WERI-Rb-1 (cell line): ENCODE measurements around the gene USP50.
"Not testable (repeated sequence)": the region's sequence is repeated elsewhere in the genome, so short reads cannot be mapped to it uniquely, and the experiment has no call there.

ENCODE experiments used
- DNase-seq: peaks from one replicate; pipeline ENCODE4 v3.0.0-alpha.2; 2020
- H3K27ac ChIP-seq: fragments of 250-450 bp; sonication (Bioruptor Pico); 2 replicates; pipeline ENCODE4 v1.5.1; 2020; ENCODE audit warnings: mild to moderate bottlenecking, moderate library complexity
- H3K27me3 ChIP-seq: fragments of 250-450 bp; sonication (Bioruptor Pico); 2 replicates; pipeline ENCODE4 v1.5.1; 2021; ENCODE audit warnings: mild to moderate bottlenecking, low read depth, moderate library complexity; ENCODE audit not compliant: insufficient read depth, severe bottlenecking
- H3K36me3 ChIP-seq: fragments of 250-450 bp; sonication (Bioruptor Pico); 2 replicates; pipeline ENCODE4 v1.5.1; 2020; ENCODE audit warnings: mild to moderate bottlenecking, moderate library complexity
- H3K4me3 ChIP-seq: 2 replicates; pipeline ENCODE4 v1.5.1; 2011; ENCODE audit warnings: low read depth, mild to moderate bottlenecking, control low read depth, low read length
- H3K9me3 ChIP-seq: fragments of 250-450 bp; sonication (Bioruptor Pico); 2 replicates; pipeline ENCODE4 v1.5.1; 2021; ENCODE audit warnings: mild to moderate bottlenecking, moderate library complexity; ENCODE audit not compliant: severe bottlenecking
- CTCF ChIP-seq: IDR thresholded peaks from 2 replicates; pipeline ENCODE4 v1.5.1; 2011; ENCODE audit warnings: low read depth, mild to moderate bottlenecking, control low read depth, inconsistent platforms, low read length

USP50 gene

GRCh38 chr15:50523851-50524251 is 22.6 kb downstream of the USP50 start:
- no peak for TF ChIP-seq CTCF
- no peak for DNase-seq
- Histone ChIP-seq H3K4me3 (no peak overlapping the region), H3K27me3 (no peaks in the 10 kb centered on the region), H3K36me3 (no peaks in the 10 kb centered on the region), H3K27ac (no peak overlapping the region), H3K9me3 (no peaks in the 10 kb centered on the region)

GRCh38 chr15:50519740-50520425 is 26.6 kb downstream of the USP50 start:
- no peak for DNase-seq
- H3K4me3 ChIP-seq = no peak overlapping the region
- H3K27me3 ChIP-seq = no peaks in the 10 kb centered on the region
- no peak overlapping the region for H3K27ac ChIP-seq
- H3K36me3 ChIP-seq = no peaks in the 10 kb centered on the region
- no peak for TF ChIP-seq CTCF
- no peaks in the 10 kb centered on the region for H3K9me3 ChIP-seq

GRCh38 chr15:50513001-50513400 is 33.5 kb downstream of the USP50 start:
- no peak for DNase-seq
- Histone ChIP-seq H3K36me3 (no peaks in the 10 kb centered on the region), H3K27me3 (no peaks in the 10 kb centered on the region), H3K9me3 (no peaks in the 10 kb centered on the region), H3K4me3 (no peak overlapping the region), H3K27ac (no peak overlapping the region)
- TF ChIP-seq CTCF = no peak

GRCh38 chr15:50506121-50506520 is 40.3 kb downstream of the USP50 start:
- no peaks in the 10 kb centered on the region for H3K9me3 ChIP-seq
- no peaks in the 10 kb centered on the region; the same call in 1 of the 2 replicates for H3K36me3 ChIP-seq
- no peaks in the 10 kb centered on the region for H3K27me3 ChIP-seq
- peak; percentile 43 for DNase-seq
- H3K4me3 ChIP-seq = no peak overlapping the region
- TF ChIP-seq CTCF = no peak
- H3K27ac ChIP-seq = no peak overlapping the region

GRCh38 chr15:50505656-50506055 is 40.8 kb downstream of the USP50 start:
- H3K9me3 ChIP-seq, H3K36me3 ChIP-seq, H3K4me3 ChIP-seq, H3K27me3 ChIP-seq, H3K27ac ChIP-seq, DNase-seq: not testable (repeated sequence)

GRCh38 chr15:50503144-50503543 is 43.3 kb downstream of the USP50 start:
- H3K27me3 ChIP-seq = no peaks in the 10 kb centered on the region
- H3K4me3 ChIP-seq = no peak overlapping the region
- no peak overlapping the region for H3K27ac ChIP-seq
- peaks cover 19% of the 10 kb centered on the region for H3K36me3 ChIP-seq
- no peak for DNase-seq
- TF ChIP-seq CTCF = no peak
- no peaks in the 10 kb centered on the region for H3K9me3 ChIP-seq
